Ovary (tissue), 3 donors: ENCODE results near the gene EXOC7.

Experiments
- POLR2A ChIP-seq: fragments of 450-650 bp; IDR thresholded peaks from one replicate; pipeline ENCODE4 v1.6.1; 2017; ENCODE audit warnings: antibody characterized with exemption, mild to moderate bottlenecking, moderate library complexity
- TF ChIP-seq, protein P1 (sequence below), 3 donors: fragments of 450-650 bp in 2 of 3; fragments of 200-600 bp in 1 of 3; IDR thresholded peaks; one replicate each; pipeline versions ENCODE4 v1.5.1 to v1.8.0; 2016 to 2022; ENCODE audit warnings: antibody characterized with exemption in 3 of 3, mild to moderate bottlenecking in 1 of 3
- donor health status: DM: no; HTN: no; CAD: no.

DNA sequence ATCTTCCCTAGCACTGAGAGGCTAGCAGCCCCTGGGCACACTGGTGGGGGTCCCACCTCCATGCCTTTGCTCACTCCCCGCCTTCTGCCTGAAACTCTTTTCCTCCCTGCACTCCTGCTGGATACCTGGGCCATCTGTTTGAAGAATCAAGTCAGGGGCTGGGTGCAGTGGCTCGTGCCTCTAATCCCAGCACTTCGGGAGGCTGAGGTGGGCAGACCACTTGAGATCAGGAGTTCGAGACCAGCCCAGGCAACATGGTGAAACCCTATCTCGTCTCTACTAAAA lies 21.7 kb upstream of the EXOC7 start:
- TF ChIP-seq, protein P1, sequence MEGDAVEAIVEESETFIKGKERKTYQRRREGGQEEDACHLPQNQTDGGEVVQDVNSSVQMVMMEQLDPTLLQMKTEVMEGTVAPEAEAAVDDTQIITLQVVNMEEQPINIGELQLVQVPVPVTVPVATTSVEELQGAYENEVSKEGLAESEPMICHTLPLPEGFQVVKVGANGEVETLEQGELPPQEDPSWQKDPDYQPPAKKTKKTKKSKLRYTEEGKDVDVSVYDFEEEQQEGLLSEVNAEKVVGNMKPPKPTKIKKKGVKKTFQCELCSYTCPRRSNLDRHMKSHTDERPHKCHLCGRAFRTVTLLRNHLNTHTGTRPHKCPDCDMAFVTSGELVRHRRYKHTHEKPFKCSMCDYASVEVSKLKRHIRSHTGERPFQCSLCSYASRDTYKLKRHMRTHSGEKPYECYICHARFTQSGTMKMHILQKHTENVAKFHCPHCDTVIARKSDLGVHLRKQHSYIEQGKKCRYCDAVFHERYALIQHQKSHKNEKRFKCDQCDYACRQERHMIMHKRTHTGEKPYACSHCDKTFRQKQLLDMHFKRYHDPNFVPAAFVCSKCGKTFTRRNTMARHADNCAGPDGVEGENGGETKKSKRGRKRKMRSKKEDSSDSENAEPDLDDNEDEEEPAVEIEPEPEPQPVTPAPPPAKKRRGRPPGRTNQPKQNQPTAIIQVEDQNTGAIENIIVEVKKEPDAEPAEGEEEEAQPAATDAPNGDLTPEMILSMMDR (IDR thresholded peaks at IDR 0.05), result no peak
- no peak for TF ChIP-seq POLR2A
